ENCODE data around the gene EPHB1. TPM values are rescaled to one million over a fixed set of nuclear protein-coding genes. Genes with fewer than 3 reads are reported as not detected.

Gene EPHB1
- total RNA-seq, 1 experiment from 2014 or later: 2.8 TPM

DNA sequence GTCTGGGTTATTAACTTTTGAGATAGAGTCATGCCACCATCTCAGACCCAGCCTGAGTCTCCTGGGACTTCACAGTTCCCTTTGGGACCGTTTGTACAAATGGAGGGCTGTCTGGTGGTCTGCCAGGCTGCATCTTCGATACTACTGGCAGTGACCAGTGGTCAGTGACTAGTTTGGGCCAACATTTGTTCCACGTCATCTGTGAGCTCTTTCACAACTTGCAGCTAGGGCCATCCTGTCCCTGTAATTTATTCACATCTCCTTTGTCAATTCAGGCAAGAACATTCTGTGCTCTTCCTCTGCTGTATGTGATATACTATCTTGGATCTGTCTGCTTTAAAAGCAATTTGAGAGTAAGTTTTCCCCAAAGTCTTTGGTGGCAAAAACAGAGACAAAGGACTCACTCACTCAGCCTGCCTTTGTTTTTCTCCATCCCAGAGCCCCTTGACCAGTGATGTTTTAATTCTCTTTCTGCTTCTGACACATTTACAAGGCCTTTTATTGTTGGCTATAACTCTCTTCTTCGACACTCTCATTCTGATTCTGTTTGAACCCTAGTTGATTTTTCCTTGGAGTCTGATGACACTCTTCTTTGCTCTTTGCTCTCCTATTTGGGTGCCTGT is 353.4 kb downstream of the EPHB1 start:
- Histone ChIP-seq H4K5ac (ENCODE audit: insufficient read length, low read depth, low read length) (no peak overlapping the region), H2BK5ac (ENCODE audit: insufficient read length, low read length) (no peak overlapping the region), H3K14ac (ENCODE audit: insufficient read depth, low read length) (no peak overlapping the region), H3K56ac (ENCODE audit: insufficient read length, low read depth, low read length) (no peak overlapping the region), H3K4me1 (ENCODE audit: insufficient read depth, low read length) (no peaks in the 10 kb centered on the region), H4K91ac (ENCODE audit: insufficient read length, low read depth, low read length) (no peak overlapping the region), H3K79me2 (ENCODE audit: insufficient read depth, low read length) (no peaks in the 10 kb centered on the region), H2AFZ (ENCODE audit: low read length) (no peak overlapping the region), H3K27me3 (ENCODE audit: insufficient read depth, low read length) (no peaks in the 10 kb centered on the region), H3K79me1 (ENCODE audit: insufficient read depth, low read depth, low read length, poor library complexity, severe bottlenecking) (no peaks in the 10 kb centered on the region), H3K9me3 (ENCODE audit: control insufficient read depth, low read depth, low read length) (no peaks in the 10 kb centered on the region), H3K9ac (ENCODE audit: extremely low read depth, insufficient read length, low read length) (no peak overlapping the region), H2BK20ac (ENCODE audit: low read depth, low read length, poor library complexity, severe bottlenecking) (no peak overlapping the region), H2BK15ac (ENCODE audit: low read depth, low read length) (no peak overlapping the region), H3K18ac (ENCODE audit: insufficient read length, low read depth, low read length) (no peak overlapping the region), H3K4me2 (ENCODE audit: insufficient read depth, insufficient read length, low read length) (no peak overlapping the region), H3T11ph (ENCODE audit: low read length) (no peak overlapping the region), H4K8ac (replicated peaks; ENCODE audit: insufficient read length, low read depth, low read length) (no peak overlapping the region), H3K23ac (ENCODE audit: insufficient read length, low read depth, low read length) (no peak overlapping the region), H2BK120ac (ENCODE audit: low read depth, low read length, poor library complexity, severe bottlenecking) (no peak overlapping the region), H3K4ac (ENCODE audit: low read depth, low read length) (no peak overlapping the region), H2AK5ac (ENCODE audit: insufficient read length, low read length) (no peak overlapping the region), H2BK12ac (ENCODE audit: insufficient read length, low read depth, low read length) (no peak overlapping the region), H3K27ac (ENCODE audit: insufficient read length, low read depth, low read length) (no peak overlapping the region), H3K23me2 (ENCODE audit: insufficient read length, low read depth, low read length, poor library complexity, severe bottlenecking) (no peaks in the 10 kb centered on the region), H4K20me1 (ENCODE audit: control insufficient read depth, insufficient read depth, insufficient read length) (no peaks in the 10 kb centered on the region)
- no peak for DNase-seq
- no peak overlapping the region for H3K27ac Mint-ChIP-seq
- TF ChIP-seq, protein P1, sequence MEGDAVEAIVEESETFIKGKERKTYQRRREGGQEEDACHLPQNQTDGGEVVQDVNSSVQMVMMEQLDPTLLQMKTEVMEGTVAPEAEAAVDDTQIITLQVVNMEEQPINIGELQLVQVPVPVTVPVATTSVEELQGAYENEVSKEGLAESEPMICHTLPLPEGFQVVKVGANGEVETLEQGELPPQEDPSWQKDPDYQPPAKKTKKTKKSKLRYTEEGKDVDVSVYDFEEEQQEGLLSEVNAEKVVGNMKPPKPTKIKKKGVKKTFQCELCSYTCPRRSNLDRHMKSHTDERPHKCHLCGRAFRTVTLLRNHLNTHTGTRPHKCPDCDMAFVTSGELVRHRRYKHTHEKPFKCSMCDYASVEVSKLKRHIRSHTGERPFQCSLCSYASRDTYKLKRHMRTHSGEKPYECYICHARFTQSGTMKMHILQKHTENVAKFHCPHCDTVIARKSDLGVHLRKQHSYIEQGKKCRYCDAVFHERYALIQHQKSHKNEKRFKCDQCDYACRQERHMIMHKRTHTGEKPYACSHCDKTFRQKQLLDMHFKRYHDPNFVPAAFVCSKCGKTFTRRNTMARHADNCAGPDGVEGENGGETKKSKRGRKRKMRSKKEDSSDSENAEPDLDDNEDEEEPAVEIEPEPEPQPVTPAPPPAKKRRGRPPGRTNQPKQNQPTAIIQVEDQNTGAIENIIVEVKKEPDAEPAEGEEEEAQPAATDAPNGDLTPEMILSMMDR (conservative IDR thresholded peaks at IDR 0.05): no peak
- no peak overlapping the region for H3K4me3 Mint-ChIP-seq
- H3K27me3 Mint-ChIP-seq (ENCODE audit: low read depth): peaks cover 1% of the 10 kb centered on the region; the same call in 1 of the 2 replicates
- H3K36me3 Mint-ChIP-seq (ENCODE audit: insufficient read depth in 1 of 3, low read depth in 3 of 3): no peaks in the 10 kb centered on the region
- WGBS (ENCODE audit: extremely low coverage, insufficient read length, low lambda C conversion rate): no CpG with 5 or more reads among the region's 4 CpGs
- H3K4me1 Mint-ChIP-seq: peaks cover 0 to 6% of the 10 kb centered on the region in 2 experiments; a peak in 2 of 4 replicates
- H3K9me3 Mint-ChIP-seq: no peaks in the 10 kb centered on the region

Data from H9 (cell line).